ENCODE measurements around the gene C2.

The C2 gene

DNA sequence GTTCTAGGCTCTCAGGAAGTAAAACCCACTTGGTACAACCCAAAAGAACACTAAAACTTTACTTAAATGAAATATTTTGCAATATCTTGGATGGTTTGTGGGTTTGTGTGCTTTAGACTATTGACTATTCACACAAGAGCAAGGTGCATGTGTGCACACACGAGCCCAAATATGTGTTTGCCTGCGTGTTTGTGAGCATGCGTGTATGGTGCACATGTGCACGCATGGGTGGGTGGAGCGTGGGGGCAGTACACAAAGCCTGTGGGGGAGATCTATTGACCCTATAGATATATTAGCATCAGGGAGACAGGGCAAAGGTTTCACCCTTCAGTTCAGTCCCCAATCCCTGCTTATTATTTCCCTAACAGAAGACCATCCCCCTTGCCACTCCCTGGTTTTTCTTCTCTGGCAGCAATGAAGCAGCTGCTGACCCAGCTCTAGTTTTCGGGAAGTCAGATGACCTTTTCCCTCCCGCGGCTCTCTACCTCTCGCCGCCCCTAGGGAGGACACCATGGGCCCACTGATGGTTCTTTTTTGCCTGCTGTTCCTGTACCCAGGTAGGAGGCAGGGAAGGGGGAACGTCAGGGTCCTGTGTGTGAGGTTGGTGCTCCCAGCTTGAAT lies at the start of gene C2:
Gene C2, plus strand, starts transcription at position 476 of the 621 bp plus-strand sequence. Its CDS starts 36 bp downstream, at position 512.
- Mint-ChIP-seq H3K36me3 (no peaks in the 10 kb centered on the region), H3K27ac (no peak within 1 kb of the TSS), H3K9me3 (ENCODE audit: low read depth) (no peaks in the 10 kb centered on the region), H3K4me3 (no peak within 1 kb of the TSS), H3K27me3 (no peaks in the 10 kb centered on the region), H3K4me1 (ENCODE audit: low read depth) (no peaks in the 10 kb centered on the region)

DNA sequence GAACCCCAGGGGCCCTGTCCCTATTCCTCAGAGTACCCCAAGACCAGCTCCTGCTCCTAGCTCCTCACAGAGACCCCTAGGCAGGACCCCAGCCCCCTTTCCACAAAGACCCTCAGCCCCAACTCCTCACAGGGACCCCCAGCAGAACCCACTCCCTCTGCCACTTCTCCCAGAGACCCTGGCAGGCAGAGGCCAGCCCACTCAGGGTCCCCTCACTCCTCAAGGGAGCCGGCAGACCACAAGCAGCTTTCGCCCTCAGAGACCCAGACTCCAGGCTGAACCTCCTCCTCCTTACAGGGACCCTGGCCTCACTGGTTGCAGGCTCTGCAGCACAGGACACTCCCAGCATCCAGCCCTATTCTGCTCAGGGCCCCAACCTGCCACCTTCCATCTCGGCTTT lies 49.3 kb upstream of the C2 start:
- H3K4me1 Mint-ChIP-seq (ENCODE audit: low read depth): no peaks in the 10 kb centered on the region
- no peak overlapping the region for H3K27ac Mint-ChIP-seq
- no peaks in the 10 kb centered on the region for H3K27me3 Mint-ChIP-seq
- no peak overlapping the region for H3K4me3 Mint-ChIP-seq
- no peaks in the 10 kb centered on the region for H3K9me3 Mint-ChIP-seq (ENCODE audit: low read depth)
- H3K36me3 Mint-ChIP-seq: peaks cover 7% of the 10 kb centered on the region

DNA sequence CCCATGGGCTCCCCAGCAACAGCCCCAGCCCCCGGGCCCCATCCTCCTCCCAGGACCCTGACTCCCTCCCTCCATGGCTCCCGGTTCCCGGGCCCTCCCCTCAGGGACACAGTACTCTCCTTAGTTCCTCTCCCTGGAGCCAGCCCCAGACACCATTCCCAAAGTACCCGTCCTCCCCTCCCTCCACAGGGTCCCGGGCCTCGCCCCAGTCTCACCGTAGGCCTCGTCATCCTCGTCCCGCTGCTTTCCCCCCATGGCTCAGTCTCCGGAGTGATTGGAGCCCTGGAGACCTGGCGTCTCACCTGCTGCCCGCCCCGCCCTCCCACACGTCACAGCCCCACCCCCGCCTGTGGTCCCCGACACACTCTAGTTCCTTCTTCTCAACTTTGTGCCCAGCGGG lies 48.8 kb upstream of the C2 start, which contains the start of gene SLC44A4:
Gene SLC44A4, minus strand, starts transcription at position 272 of the 400 bp plus-strand sequence. Its CDS starts 17 bp downstream, at position 255.
- Mint-ChIP-seq H3K27ac (no peak within 1 kb of the TSS), H3K27me3 (no peaks in the 10 kb centered on the region), H3K36me3 (peaks cover 7% of the 10 kb centered on the region), H3K4me1 (ENCODE audit: low read depth) (no peaks in the 10 kb centered on the region), H3K9me3 (ENCODE audit: low read depth) (no peaks in the 10 kb centered on the region), H3K4me3 (no peak within 1 kb of the TSS)

DNA sequence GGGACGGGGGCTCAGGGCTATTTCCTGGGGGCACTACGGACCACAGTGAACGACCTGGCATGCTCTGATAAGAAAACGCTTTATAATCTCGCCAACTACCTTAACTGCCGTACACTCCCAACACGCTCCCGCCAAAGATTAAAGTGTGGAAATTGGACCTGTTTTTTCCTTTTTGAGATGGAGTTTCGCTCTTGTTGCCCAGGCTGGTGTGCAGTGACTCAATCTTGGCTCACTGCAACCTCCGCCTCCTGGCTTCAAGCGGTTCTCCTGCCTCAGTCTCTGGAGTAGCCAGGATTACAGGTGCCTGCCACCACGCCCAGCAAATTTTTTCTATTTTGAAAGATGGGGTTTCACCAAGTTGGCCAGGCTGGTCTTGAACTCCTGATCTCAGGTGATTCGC lies 48.4 kb upstream of the C2 start:
- H3K27me3 Mint-ChIP-seq: no peaks in the 10 kb centered on the region
- no peaks in the 10 kb centered on the region for H3K4me1 Mint-ChIP-seq (ENCODE audit: low read depth)
- no peak overlapping the region for H3K4me3 Mint-ChIP-seq

DNA sequence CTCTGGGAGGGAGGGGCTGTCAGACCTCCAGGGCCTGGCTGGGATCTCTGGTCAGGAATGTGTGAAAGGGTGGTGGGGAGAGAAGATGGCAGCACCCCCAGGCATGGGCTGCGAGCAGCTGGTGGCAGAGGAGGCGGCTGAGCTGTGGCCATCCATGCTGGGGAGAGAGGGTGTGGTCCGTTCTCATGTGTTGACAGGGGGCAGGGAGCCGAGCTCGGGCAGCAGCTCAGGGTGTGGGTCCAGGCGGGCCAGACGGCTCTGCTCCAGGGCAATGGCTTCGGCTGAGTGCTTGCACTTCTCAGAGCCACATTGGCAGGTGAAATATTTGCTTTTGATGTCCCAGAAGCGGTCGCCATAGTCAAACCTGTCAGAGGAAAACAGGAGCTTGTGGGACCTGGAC lies 47.6 kb upstream of the C2 start:
- no peaks in the 10 kb centered on the region for H3K9me3 Mint-ChIP-seq (ENCODE audit: low read depth)
- no peak overlapping the region for H3K27ac Mint-ChIP-seq
- H3K36me3 Mint-ChIP-seq: peaks cover 7% of the 10 kb centered on the region
- H3K27me3 Mint-ChIP-seq: no peaks in the 10 kb centered on the region
- no peaks in the 10 kb centered on the region for H3K4me1 Mint-ChIP-seq (ENCODE audit: low read depth)
- no peak overlapping the region for H3K4me3 Mint-ChIP-seq

More for the DNA sequence above, 48.4 kb upstream of the C2 start:
- no peak overlapping the region for H3K27ac Mint-ChIP-seq
- no peaks in the 10 kb centered on the region for H3K9me3 Mint-ChIP-seq (ENCODE audit: low read depth)
- H3K36me3 Mint-ChIP-seq: peaks cover 7% of the 10 kb centered on the region

DNA sequence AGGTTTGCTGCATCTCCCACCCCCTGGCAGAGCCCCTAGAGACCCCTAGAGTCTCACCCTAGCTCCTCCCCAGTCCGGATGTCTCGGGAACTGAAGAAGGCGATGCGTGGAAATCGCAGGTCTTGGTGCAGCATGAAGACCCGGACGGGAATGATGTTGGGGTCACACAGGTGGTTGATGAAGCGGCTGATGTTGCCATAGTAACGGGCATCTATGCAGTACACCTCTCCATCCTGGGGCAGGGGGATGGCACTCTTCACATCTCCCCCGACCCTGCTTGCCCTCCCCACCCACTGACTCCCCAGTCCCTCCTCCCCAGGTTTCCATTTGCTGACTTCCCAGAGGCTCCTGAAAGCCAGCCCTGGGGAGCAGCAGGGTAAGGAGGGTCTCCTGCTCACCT lies 46.9 kb upstream of the C2 start:
- Mint-ChIP-seq H3K27me3 (no peaks in the 10 kb centered on the region), H3K27ac (no peak overlapping the region), H3K9me3 (ENCODE audit: low read depth) (no peaks in the 10 kb centered on the region), H3K4me3 (no peak overlapping the region), H3K4me1 (ENCODE audit: low read depth) (no peaks in the 10 kb centered on the region), H3K36me3 (peaks cover 7% of the 10 kb centered on the region)

DNA sequence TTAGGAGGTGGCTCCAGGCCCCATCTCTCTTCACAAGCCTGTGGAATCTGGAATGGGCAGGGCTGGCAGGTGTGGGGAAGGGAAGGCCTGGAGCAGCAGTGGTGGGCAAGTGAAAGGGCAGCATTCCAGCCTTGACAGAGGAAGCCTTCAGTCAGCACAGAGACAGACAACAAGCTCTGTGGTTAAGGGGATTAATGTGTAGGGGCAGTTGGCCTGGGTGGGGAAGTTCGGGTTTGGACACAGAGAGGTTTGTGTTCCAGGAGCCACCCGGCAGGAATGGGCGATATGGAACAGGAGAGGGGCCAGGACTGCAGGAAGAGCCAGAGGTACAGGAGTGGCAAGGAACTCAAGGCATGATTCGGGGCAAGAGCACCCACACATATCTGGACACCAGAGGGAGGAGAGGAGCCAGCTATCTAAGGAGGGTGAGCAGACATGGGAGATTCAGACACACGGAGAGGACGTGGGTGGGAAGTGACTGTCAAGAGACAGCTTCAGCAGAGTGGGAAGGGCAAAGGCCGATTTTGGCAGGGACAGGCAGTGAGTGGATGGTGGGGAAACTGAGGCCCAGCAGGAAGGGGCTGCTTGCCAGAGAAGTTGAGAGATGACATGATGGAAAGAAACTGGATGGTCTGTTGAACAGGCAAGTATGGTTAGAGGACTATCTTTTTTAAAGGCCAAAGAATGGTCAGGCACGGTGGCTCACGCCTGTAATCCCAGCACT lies 46.2 kb upstream of the C2 start:
- no peak overlapping the region for H3K4me3 Mint-ChIP-seq
- no peaks in the 10 kb centered on the region for H3K9me3 Mint-ChIP-seq (ENCODE audit: low read depth)
- peaks cover 10% of the 10 kb centered on the region for H3K36me3 Mint-ChIP-seq
- H3K27ac Mint-ChIP-seq: no peak overlapping the region
- no peaks in the 10 kb centered on the region for H3K4me1 Mint-ChIP-seq (ENCODE audit: low read depth)
- no peaks in the 10 kb centered on the region for H3K27me3 Mint-ChIP-seq

DNA sequence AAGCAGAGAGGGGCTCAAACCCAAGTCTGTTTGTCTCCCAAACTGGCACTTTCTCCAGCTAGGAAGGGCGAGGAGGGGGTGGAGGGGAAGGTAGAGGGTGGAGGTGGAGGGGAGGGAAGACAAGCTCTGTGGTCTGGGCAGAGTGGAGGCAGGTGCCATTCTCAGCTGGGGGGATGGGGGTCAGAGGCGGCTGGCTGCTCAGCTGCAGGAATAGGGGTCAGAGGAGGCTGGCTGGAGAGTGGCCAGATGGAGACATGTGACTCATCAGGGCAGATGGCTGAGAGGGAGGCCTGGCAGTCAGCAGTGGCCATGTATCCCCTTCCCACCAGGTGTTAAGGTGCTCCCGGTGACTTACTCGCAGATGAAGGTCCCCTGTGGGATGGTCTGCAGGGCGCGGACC lies 45.2 kb upstream of the C2 start:
- Mint-ChIP-seq H3K27ac (no peak overlapping the region), H3K4me1 (ENCODE audit: low read depth) (no peaks in the 10 kb centered on the region), H3K27me3 (no peaks in the 10 kb centered on the region), H3K9me3 (ENCODE audit: low read depth) (no peaks in the 10 kb centered on the region), H3K36me3 (peaks cover 10% of the 10 kb centered on the region), H3K4me3 (no peak overlapping the region)

DNA sequence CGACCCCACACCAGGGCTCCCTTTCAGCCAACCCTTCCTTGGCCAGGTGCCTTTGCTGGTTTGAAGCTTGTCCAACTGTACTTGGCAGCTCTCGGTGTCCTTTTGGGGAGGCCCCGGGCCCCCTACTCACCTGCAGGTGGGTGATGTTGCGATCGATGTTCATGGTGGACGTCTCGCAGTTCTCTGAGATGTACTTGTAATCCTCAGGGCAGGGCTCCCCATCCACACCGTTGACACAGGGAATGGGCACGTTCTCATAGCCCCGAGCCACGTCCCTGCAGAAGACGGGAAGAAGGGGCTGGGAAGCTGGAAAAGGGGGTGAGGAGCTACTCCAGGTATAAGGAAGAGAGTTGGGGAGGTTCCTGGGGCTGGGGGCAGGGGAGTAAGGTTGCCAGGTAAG lies 43.8 kb upstream of the C2 start:
- H3K27me3 Mint-ChIP-seq: no peaks in the 10 kb centered on the region
- H3K4me1 Mint-ChIP-seq (ENCODE audit: low read depth): no peaks in the 10 kb centered on the region
- H3K9me3 Mint-ChIP-seq (ENCODE audit: low read depth): no peaks in the 10 kb centered on the region
- peaks cover 10% of the 10 kb centered on the region for H3K36me3 Mint-ChIP-seq
- no peak overlapping the region for H3K4me3 Mint-ChIP-seq
- H3K27ac Mint-ChIP-seq: no peak overlapping the region

DNA sequence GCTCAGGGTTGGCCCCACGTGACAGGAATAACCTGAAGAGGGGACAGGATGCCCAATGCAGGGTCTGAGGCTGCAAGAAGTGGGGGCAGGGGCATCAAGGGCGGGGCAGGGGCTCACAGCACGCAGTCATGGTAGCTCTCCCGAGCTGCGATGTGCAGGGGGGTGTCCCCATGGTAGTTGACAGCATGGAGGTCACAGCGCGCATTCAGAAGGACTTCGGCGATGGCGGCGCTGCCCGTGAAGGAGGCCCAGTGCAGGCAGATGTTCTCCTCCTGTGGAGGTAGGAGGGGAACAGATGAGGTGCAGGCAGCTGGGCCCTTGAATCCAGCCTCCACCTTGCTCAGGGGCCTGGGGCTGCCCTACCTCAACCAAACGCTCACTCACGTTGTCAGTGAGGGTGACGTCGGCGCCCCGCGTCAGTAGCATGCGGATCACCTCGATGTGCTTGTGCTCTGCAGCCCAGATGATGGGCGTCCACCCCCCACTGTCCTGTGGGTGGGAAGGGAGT lies 42.9 kb upstream of the C2 start:
- Mint-ChIP-seq H3K4me1 (ENCODE audit: low read depth) (no peaks in the 10 kb centered on the region), H3K27me3 (no peaks in the 10 kb centered on the region), H3K4me3 (no peak overlapping the region), H3K27ac (no peak overlapping the region), H3K36me3 (peaks cover 10% of the 10 kb centered on the region), H3K9me3 (ENCODE audit: low read depth) (no peaks in the 10 kb centered on the region)

DNA sequence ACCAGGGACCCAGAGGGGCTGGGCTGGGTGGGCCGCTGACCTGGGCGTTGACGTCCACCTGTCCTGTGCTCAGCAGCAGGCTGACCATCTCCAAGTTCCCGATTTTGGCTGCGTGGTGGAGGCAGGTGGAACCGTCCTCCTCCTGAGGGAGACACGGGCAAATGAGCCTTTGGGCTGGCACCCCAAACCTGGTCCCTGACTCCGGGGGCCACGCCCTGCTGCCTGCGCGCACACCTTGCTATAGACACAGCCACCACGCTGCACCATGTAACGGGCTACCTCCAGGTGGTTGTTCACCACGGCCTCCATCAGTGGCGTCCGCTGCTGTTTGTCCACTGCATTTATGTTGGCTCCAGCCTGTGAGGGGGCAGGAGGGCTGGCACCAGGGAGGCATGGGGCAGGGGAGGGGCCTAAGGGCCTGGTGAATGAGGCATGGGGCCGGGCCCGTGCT lies 41.0 kb upstream of the C2 start:
- Mint-ChIP-seq H3K27me3 (no peaks in the 10 kb centered on the region), H3K27ac (no peak overlapping the region), H3K36me3 (peaks cover 6% of the 10 kb centered on the region), H3K4me3 (no peak overlapping the region), H3K9me3 (ENCODE audit: low read depth) (no peaks in the 10 kb centered on the region), H3K4me1 (ENCODE audit: low read depth) (no peaks in the 10 kb centered on the region)

DNA sequence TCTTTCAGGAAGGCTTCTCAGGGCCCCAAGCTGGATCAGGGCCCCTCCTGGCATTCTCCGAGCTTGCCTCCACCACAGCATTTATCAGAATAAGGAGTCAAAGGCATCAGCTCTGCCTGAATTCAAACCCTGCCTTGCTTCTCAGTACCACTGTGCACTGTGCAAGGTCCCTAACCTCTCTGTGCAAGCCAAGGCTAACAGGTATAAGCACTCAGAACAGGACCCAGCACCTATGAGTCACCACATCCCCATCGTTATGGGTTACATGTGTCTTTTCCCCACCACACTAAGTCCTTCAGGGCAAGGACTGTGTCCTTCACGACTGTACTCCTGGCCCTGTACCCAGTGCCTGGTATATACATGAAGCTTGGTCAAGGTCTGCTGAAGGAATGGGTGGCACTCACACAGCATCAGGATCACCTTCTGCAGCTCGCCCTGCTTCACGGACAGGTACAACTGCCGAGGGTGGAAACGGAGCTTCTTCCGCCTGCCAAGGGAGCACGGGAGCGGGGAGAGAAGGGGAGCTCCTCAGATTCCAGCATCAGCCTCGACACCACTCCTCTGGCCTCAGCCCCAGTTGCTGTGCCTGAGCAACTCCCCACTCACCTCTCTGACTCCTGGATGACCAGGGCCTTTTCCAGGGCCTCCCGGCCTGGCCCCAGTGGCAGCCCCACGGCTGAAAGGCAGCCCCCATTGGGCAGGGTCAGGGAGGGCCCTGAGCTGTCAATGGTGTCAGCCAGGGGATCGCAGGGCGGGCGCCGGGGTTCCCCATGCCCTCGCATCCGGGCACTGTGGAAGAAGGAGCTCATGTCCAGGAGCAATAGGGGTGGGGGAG lies 40.1 kb upstream of the C2 start:
- no peaks in the 10 kb centered on the region for H3K27me3 Mint-ChIP-seq
- H3K4me3 Mint-ChIP-seq: no peak overlapping the region
- H3K9me3 Mint-ChIP-seq (ENCODE audit: low read depth): no peaks in the 10 kb centered on the region
- H3K36me3 Mint-ChIP-seq: peaks cover 6% of the 10 kb centered on the region
- H3K27ac Mint-ChIP-seq: no peak overlapping the region
- no peaks in the 10 kb centered on the region for H3K4me1 Mint-ChIP-seq (ENCODE audit: low read depth)

DNA sequence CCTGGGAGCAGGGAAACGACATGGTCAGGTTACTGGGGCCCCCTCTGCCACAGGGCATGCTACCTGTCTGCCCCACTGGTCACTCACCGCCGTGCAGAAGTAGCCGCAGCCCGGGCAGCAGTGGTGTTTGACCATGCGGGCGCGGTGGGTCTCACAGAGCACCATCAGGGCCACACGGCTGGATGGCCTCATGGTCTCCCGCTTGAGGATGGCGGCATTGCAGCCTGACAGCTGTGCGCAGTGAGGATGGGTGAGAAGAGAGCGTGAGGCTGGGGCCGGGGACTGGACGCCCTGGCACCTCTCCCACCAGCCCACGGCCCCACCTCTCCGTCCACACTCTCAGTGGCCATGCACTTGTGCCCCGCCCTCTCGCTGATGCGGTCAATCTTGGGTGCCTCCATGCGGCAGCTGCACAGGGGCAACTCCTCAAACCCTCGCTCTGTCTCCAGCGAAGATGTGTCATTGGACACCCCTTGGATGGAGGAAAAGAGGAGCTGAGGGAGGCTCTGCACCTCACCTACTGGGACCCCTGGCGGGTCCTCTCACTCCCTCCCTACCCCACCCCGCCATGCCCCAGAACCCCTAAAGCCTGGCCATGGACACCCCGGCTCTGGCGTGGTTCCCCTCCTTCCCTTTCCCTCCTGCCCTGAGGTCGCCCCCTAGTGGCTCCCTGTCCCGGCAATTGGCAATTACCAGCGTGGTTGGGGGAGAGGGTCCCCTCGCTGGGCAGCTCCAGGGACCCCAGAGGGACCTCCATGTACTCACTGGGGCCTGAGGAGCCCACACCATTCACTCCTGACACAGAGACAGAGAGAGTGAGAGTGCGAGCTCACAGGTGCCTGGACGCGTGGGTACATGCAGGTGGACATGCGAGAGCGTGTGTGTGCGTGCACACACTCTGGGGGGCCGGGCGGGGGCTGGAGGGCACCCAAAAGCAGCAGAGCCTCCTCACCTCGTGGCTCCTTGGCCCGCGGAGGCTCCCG lies 39.0 kb upstream of the C2 start:
- peaks cover 6% of the 10 kb centered on the region for H3K36me3 Mint-ChIP-seq
- no peak overlapping the region for H3K4me3 Mint-ChIP-seq
- H3K9me3 Mint-ChIP-seq (ENCODE audit: low read depth): no peaks in the 10 kb centered on the region
- H3K27ac Mint-ChIP-seq: no peak overlapping the region
- H3K27me3 Mint-ChIP-seq: no peaks in the 10 kb centered on the region
- peaks cover 1% of the 10 kb centered on the region for H3K4me1 Mint-ChIP-seq (ENCODE audit: low read depth)

DNA sequence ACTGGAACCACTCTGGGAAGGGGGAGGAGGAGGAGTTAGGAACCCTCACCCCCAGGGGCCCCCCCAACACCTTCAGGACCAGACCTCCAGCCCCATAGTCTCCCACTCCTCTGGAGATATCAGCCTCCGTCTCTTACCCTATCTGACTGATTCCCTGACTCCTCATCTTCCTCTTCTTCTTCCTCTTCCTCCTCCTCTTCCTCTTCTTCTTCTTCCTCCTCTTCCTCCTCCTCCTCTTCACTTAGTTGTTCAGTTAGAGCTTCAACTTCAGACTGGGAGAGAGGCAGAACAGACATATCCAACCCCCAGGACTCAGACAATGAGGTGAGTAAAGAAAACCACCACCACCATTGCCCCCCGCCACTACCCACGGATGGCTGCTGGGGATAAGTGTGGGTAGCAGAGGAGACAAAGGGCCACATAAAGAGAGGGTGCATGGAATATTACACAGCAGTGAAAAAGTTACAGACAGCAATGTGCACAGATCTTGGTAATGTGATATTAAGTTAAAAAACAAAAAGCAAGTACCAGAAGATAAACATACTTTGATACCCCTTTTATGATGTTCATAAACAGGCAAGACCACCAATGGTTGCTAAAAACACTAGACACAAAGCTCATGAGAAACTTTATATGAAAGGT lies 38.1 kb upstream of the C2 start:
- H3K36me3 Mint-ChIP-seq: peaks cover 6% of the 10 kb centered on the region
- H3K4me1 Mint-ChIP-seq (ENCODE audit: low read depth): peaks cover 2% of the 10 kb centered on the region
- H3K27me3 Mint-ChIP-seq: no peaks in the 10 kb centered on the region
- H3K4me3 Mint-ChIP-seq: no peak overlapping the region
- H3K27ac Mint-ChIP-seq: no peak overlapping the region
- H3K9me3 Mint-ChIP-seq (ENCODE audit: low read depth): no peaks in the 10 kb centered on the region
